Adrenal gland (tissue), 12 donors: ENCODE measurements around the gene ABCC10. TPM values are rescaled to one million over a fixed set of nuclear protein-coding genes. Genes with fewer than 3 reads are reported as not detected.

Source experiments
- DNase-seq, 7 donors: peaks; one replicate each; pipeline ENCODE4 v3.0.0-alpha.2; 2019 to 2020
- H3K27ac ChIP-seq, 5 donors: fragments of 200-600 bp; sonication (generic) in 4 of 5; 1 replicate in 3 of 5; 2 replicates in 2 of 5; pipeline versions ENCODE4 v1.5.1 to v1.8.0; 2016 to 2020; ENCODE audit warnings: mild to moderate bottlenecking in 1 of 5
- H3K27me3 ChIP-seq: fragments of 200-600 bp; 2 replicates; pipeline ENCODE4 v1.8.0; 2021
- H3K36me3 ChIP-seq, 2 donors: fragments of 200-600 bp; replicated peaks in 1 of 2; 1 replicate in 1 of 2; 2 replicates in 1 of 2; pipeline versions ENCODE4 v1.5.1 to v1.8.0; 2018 to 2022
- H3K4me1 ChIP-seq, 2 donors: fragments of 200-600 bp; replicated peaks in 1 of 2; 1 replicate in 1 of 2; 2 replicates in 1 of 2; pipeline versions ENCODE4 v1.5.1 to v1.8.0; 2018 to 2021
- H3K4me3 ChIP-seq, 4 donors: fragments of 200-600 bp; sonication (generic) in 3 of 4; one replicate each; pipeline ENCODE4 v1.5.1; 2016 to 2018
- H3K9me3 ChIP-seq, 3 donors: fragments of 200-600 bp; sonication (generic) in 1 of 3; replicated peaks in 1 of 3; 1 replicate in 2 of 3; 2 replicates in 1 of 3; pipeline versions ENCODE4 v1.5.1 to v1.8.0; 2016 to 2021
- CTCF ChIP-seq, 6 experiments: fragments of 450-650 bp in 4 of 6; fragments of 200-600 bp in 2 of 6; sonication (generic) in 1 of 6; IDR thresholded peaks; 1 replicate in 5 of 6; 2 replicates in 1 of 6; pipeline versions ENCODE4 v1.5.1 to v1.8.0; 2016 to 2021; ENCODE audit warnings: antibody characterized with exemption in 6 of 6, mild to moderate bottlenecking in 2 of 6, moderate library complexity in 1 of 6
- POLR2A ChIP-seq, 2 donors: fragments of 450-650 bp; IDR thresholded peaks; one replicate each; pipeline ENCODE4 v1.6.1; 2017; ENCODE audit warnings: antibody characterized with exemption in 2 of 2, mild to moderate bottlenecking in 2 of 2, moderate library complexity in 1 of 2
- WGBS, 4 donors: extraction: QIAGEN DNeasy Blood & Tissue Kit in 2 of 4; methylation state at CpG; one replicate each; pipeline versions ENCODE4 v1.1.5 to v1.1.7; 2013 to 2017; 5-methylcytosine and 5-hydroxymethylcytosine counted together
- intact Hi-C, 2 donors: fragments of 100-400 bp; cut with DNase I; formaldehyde crosslinking; loops; one replicate each; pipeline versions ENCODE4 v1.14.1 to v1.15.0; 2022 to 2023
- polyA plus RNA-seq, 3 donors: library from polyadenylated mRNA; stranded (reverse); fragments of 200-250 nt in 2 of 3; fragments of 350-450 nt in 1 of 3; fragmentation: Illumina TruSeq in 1 of 3; extraction: RNeasy Lipid Tissue Mini Kit (QIAGEN cat#74804) in 1 of 3; gene quantifications; one replicate each; pipeline ENCODE4 v1.2.3, GENCODE V29; 2013 to 2014
- total RNA-seq, 9 donors: library from RNA; depleted of rRNA in 4 of 9; stranded (reverse); fragments of >200 nt in 4 of 9; fragments of 120-200 nt in 1 of 9; fragmentation: NEBNext Ultra II Directional in 1 of 9; extraction: Animal tissue kit (Norgen Biotek cat#: 25700) in 1 of 9; gene quantifications; one replicate each; pipeline versions ENCODE4 v1.1.0 to v1.2.4, GENCODE V29; 2013 to 2023
- donor health status: healthy with polysubstance abuse.
- donor health status: Bipolar disorder and iron deficiency.
- donor health status: DM: yes; HTN: yes; CAD: no.
- donor health status: DM: no; HTN: no; CAD: no.
- donor health status: DM: no; HTN: no; CAD: no.
- donor health status: DM: yes; HTN: yes; CAD: no.

Gene ABCC10
- total and polyA plus RNA-seq, 12 donors = 8.5 to 123 (median 25.6) TPM

GRCh38 chr6:43468748-43469681, 41.7 kb downstream of the ABCC10 start:
- no peak for DNase-seq
- H3K36me3 ChIP-seq = no peaks in the 10 kb centered on the region
- no peak overlapping the region for H3K27ac ChIP-seq
- intact Hi-C loops = no loop called here
- H3K27me3 ChIP-seq = no peaks in the 10 kb centered on the region
- no peak for TF ChIP-seq POLR2A (IDR thresholded peaks at IDR 0.05)
- TF ChIP-seq CTCF (IDR thresholded peaks at IDR 0.05) = no peak
- H3K4me3 ChIP-seq = no peak overlapping the region
- no peaks in the 10 kb centered on the region for H3K4me1 ChIP-seq
- H3K9me3 ChIP-seq = no peaks in the 10 kb centered on the region
- 72 to 80% (median 77%) methylated on average over 11 to 13 of the region's 13 CpGs for WGBS, 4 donors

GRCh38 chr6:43469947-43470346, 42.6 kb downstream of the ABCC10 start:
- WGBS, 4 donors = 73 to 90% (median 87%) methylated on average over 5 to 7 of the region's 7 CpGs
- H3K9me3 ChIP-seq = no peaks in the 10 kb centered on the region
- H3K4me3 ChIP-seq = no peak overlapping the region
- H3K27ac ChIP-seq = no peak overlapping the region
- H3K36me3 ChIP-seq = no peaks in the 10 kb centered on the region
- intact Hi-C loops = no loop called here
- H3K27me3 ChIP-seq = no peaks in the 10 kb centered on the region
- no peak for TF ChIP-seq CTCF (IDR thresholded peaks at IDR 0.05)
- no peaks in the 10 kb centered on the region for H3K4me1 ChIP-seq
- DNase-seq = no peak

GRCh38 chr6:43471399-43471798, 44.1 kb downstream of the ABCC10 start:
- Histone ChIP-seq H3K27me3 (no peaks in the 10 kb centered on the region), H3K4me3 (no peak overlapping the region), H3K27ac (no peak overlapping the region), H3K9me3 (no peaks in the 10 kb centered on the region), H3K4me1 (no peaks in the 10 kb centered on the region), H3K36me3 (no peaks in the 10 kb centered on the region)
- intact Hi-C loops = no loop called here
- TF ChIP-seq POLR2A (IDR thresholded peaks at IDR 0.05) (no peak), CTCF (IDR thresholded peaks at IDR 0.05) (no peak)
- WGBS, 4 donors = 61 to 82% (median 72%) methylated on average over 1 of the region's 1 CpG; no CpG with 5 or more reads in 1 of the 4 donors
- DNase-seq = no peak

- no peaks in the 10 kb centered on the region for H3K9me3 ChIP-seq
- no peaks in the 10 kb centered on the region for H3K27me3 ChIP-seq
- H3K36me3 ChIP-seq = no peaks in the 10 kb centered on the region
- intact Hi-C loops = no loop called here
- 86 to 96% (median 92%) methylated on average over 4 of the region's 4 CpGs for WGBS, 4 donors
- H3K27ac ChIP-seq = no peak overlapping the region
- no peak overlapping the region for H3K4me3 ChIP-seq
- no peak for TF ChIP-seq POLR2A (IDR thresholded peaks at IDR 0.05)
- TF ChIP-seq CTCF (IDR thresholded peaks at IDR 0.05) = no peak
- no peaks in the 10 kb centered on the region for H3K4me1 ChIP-seq
- DNase-seq = no peak
Observed at GRCh38 chr6:43472515-43472914, 45.2 kb downstream of the ABCC10 start.
